Measurements from ENCODE around the gene TMEM132C. TPM values are rescaled to one million over a fixed set of nuclear protein-coding genes. Genes with fewer than 3 reads are reported as not detected.

TMEM132C gene
- polyA plus RNA-seq, 1 of the 3 experiments (the other 2 are of a cell fraction): not detected

- TF ChIP-seq MXI1 (IDR thresholded peaks at IDR 0.05; ENCODE audit: low read depth, low read length) (no peak), GABPA (IDR thresholded peaks at IDR 0.05; ENCODE audit: low read depth) (no peak)
- Histone ChIP-seq H3K9ac (no peak overlapping the region), H3F3A (replicated peaks; ENCODE audit: insufficient read depth) (no peaks in the 10 kb centered on the region), H3K27ac (ENCODE audit: low read depth in 2 of 2, low read length in 1 of 2) (no peak overlapping the region), H3K9me2 (no peaks in the 10 kb centered on the region), H4K20me1 (ENCODE audit: insufficient read depth) (no peaks in the 10 kb centered on the region), H3K4me1 (ENCODE audit: control insufficient read depth in 1 of 2, insufficient read depth in 2 of 2, low read depth in 1 of 2, low read length in 1 of 2) (no peaks in the 10 kb centered on the region), H2AFZ (ENCODE audit: low read depth) (no peak overlapping the region), H3K4me2 (no peak overlapping the region), H3K36me3 (replicated peaks in 1 of 2; ENCODE audit: control insufficient read depth in 1 of 2, insufficient read depth in 2 of 2, low read length in 1 of 2) (no peaks in the 10 kb centered on the region), H3K27me3 (ENCODE audit: insufficient read depth) (no peaks in the 10 kb centered on the region), H3K4me3 (ENCODE audit: low read depth in 2 of 2, low read length in 1 of 2) (no peak overlapping the region), H3K79me2 (ENCODE audit: insufficient read depth) (no peaks in the 10 kb centered on the region), H3K9me3 (no peaks in the 10 kb centered on the region)
- ChIA-PET POLR2A (no interaction called here), CTCF (no interaction called here)
- DNase-seq: no peak
- WGBS (ENCODE audit: low lambda C conversion rate): 18% methylated on average over 7 of the region's 7 CpGs
These were observed 371.0 kb downstream of the TMEM132C start for GRCh38 chr12:128637642-128638606.

DNA sequence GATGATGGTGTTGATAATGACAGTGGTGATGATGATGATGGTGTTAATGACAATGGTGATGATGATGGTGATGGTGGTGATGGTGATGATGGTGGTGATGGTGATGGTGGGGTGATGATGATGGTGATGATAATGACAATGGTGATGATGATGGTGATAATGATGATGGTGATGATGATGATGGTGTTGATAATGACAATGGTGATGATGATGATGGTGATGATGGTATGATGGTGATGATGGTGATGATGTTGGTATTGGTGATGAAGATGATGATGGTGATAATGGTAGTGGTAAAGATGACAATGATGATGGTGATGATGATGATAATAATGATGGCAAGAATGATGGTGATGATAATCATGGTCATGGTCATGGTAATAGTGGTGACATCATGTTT lies 372.1 kb downstream of the TMEM132C start:
- CTCF ChIA-PET: no interaction called here
- Histone ChIP-seq H3K4me3 (ENCODE audit: low read depth in 2 of 2, low read length in 1 of 2) (no peak overlapping the region), H3K79me2 (ENCODE audit: insufficient read depth) (no peaks in the 10 kb centered on the region), H3K4me2 (no peak overlapping the region), H3K9me2 (no peaks in the 10 kb centered on the region), H3K36me3 (replicated peaks in 1 of 2; ENCODE audit: control insufficient read depth in 1 of 2, insufficient read depth in 2 of 2, low read length in 1 of 2) (no peaks in the 10 kb centered on the region), H4K20me1 (ENCODE audit: insufficient read depth) (no peaks in the 10 kb centered on the region), H3K27ac (ENCODE audit: low read depth in 2 of 2, low read length in 1 of 2) (no peak overlapping the region), H3K27me3 (ENCODE audit: insufficient read depth) (no peaks in the 10 kb centered on the region), H2AFZ (ENCODE audit: low read depth) (no peak overlapping the region), H3K9ac (no peak overlapping the region), H3K4me1 (ENCODE audit: control insufficient read depth in 1 of 2, insufficient read depth in 2 of 2, low read depth in 1 of 2, low read length in 1 of 2) (no peaks in the 10 kb centered on the region), H3F3A (replicated peaks; ENCODE audit: insufficient read depth) (no peaks in the 10 kb centered on the region), H3K9me3 (no peaks in the 10 kb centered on the region)
- POLR2A ChIA-PET: no interaction called here
- DNase-seq: no peak
- TF ChIP-seq, protein P1, sequence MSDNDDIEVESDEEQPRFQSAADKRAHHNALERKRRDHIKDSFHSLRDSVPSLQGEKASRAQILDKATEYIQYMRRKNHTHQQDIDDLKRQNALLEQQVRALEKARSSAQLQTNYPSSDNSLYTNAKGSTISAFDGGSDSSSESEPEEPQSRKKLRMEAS (IDR thresholded peaks at IDR 0.05; ENCODE audit: low read depth): no peak
- TF ChIP-seq, protein P2, sequence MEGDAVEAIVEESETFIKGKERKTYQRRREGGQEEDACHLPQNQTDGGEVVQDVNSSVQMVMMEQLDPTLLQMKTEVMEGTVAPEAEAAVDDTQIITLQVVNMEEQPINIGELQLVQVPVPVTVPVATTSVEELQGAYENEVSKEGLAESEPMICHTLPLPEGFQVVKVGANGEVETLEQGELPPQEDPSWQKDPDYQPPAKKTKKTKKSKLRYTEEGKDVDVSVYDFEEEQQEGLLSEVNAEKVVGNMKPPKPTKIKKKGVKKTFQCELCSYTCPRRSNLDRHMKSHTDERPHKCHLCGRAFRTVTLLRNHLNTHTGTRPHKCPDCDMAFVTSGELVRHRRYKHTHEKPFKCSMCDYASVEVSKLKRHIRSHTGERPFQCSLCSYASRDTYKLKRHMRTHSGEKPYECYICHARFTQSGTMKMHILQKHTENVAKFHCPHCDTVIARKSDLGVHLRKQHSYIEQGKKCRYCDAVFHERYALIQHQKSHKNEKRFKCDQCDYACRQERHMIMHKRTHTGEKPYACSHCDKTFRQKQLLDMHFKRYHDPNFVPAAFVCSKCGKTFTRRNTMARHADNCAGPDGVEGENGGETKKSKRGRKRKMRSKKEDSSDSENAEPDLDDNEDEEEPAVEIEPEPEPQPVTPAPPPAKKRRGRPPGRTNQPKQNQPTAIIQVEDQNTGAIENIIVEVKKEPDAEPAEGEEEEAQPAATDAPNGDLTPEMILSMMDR (IDR thresholded peaks at IDR 0.05): no peak
- TF ChIP-seq RCOR1 (IDR thresholded peaks at IDR 0.05; ENCODE audit: low read length) (no peak), GATA2 (CRISPR knock-in tag; IDR thresholded peaks at IDR 0.05) (no peak), GABPA (IDR thresholded peaks at IDR 0.05; ENCODE audit: low read depth) (no peak), SMC3 (IDR thresholded peaks at IDR 0.05; ENCODE audit: low read depth, low read length) (no peak), MEF2A (IDR thresholded peaks at IDR 0.05; ENCODE audit: borderline replicate concordance, low read depth) (no peak), RAD21 (IDR thresholded peaks at IDR 0.05; ENCODE audit: low read length) (no peak)

Measured in SK-N-SH (cell line).